Breast epithelium (tissue), 4 donors: ENCODE measurements around the gene OR7G1. TPM values are rescaled to one million over a fixed set of nuclear protein-coding genes. Genes with fewer than 3 reads are reported as not detected.
"Not testable (repeated sequence)": the region's sequence is repeated elsewhere in the genome, so short reads cannot be mapped to it uniquely, and the experiment has no call there.

Experiments
- DNase-seq, 2 donors: peaks; one replicate each; pipeline ENCODE4 v3.0.0-alpha.2; 2019; ENCODE audit warnings: low spot score in 2 of 2
- H3K27ac ChIP-seq, 2 donors: fragments of 200-600 bp; sonication (generic) in 1 of 2; one replicate each; pipeline ENCODE4 v1.5.1; 2016 to 2019; ENCODE audit warnings: mild to moderate bottlenecking in 1 of 2
- H3K27me3 ChIP-seq, 2 donors: fragments of 200-600 bp; sonication (generic) in 1 of 2; one replicate each; pipeline versions ENCODE4 v1.5.1 to v1.6.0; 2017 to 2019; ENCODE audit warnings: control low read depth in 1 of 2, mild to moderate bottlenecking in 1 of 2
- H3K36me3 ChIP-seq: fragments of 200-600 bp; one replicate; pipeline ENCODE4 v1.5.1; 2019
- H3K4me1 ChIP-seq, 2 donors: fragments of 200-600 bp; sonication (generic); one replicate each; pipeline ENCODE4 v1.5.1; 2016 to 2019; ENCODE audit warnings: control low read depth in 1 of 2
- H3K4me3 ChIP-seq, 3 donors: fragments of 200-600 bp; sonication (generic); 1 replicate in 2 of 3; 2 replicates in 1 of 3; pipeline ENCODE4 v1.5.1; 2016 to 2019; ENCODE audit warnings: mild to moderate bottlenecking in 3 of 3, moderate library complexity in 2 of 3
- H3K9me3 ChIP-seq, 2 donors: fragments of 200-600 bp; sonication (generic) in 1 of 2; one replicate each; pipeline ENCODE4 v1.5.1; 2016 to 2019; ENCODE audit warnings: control low read depth in 1 of 2
- CTCF ChIP-seq, 3 donors: fragments of 450-650 bp; IDR thresholded peaks; one replicate each; pipeline ENCODE4 v1.5.1; 2016 to 2017; ENCODE audit warnings: antibody characterized with exemption in 3 of 3, mild to moderate bottlenecking in 3 of 3, moderate library complexity in 3 of 3
- POLR2A ChIP-seq: fragments of 450-650 bp; IDR thresholded peaks from one replicate; pipeline ENCODE4 v1.6.1; 2016; ENCODE audit warnings: antibody characterized with exemption, mild to moderate bottlenecking, moderate library complexity
- POLR2AphosphoS5 ChIP-seq, 3 donors: sonication (generic); formaldehyde crosslinking; IDR thresholded peaks; one replicate each; pipeline ENCODE4 v1.6.1; 2017; ENCODE audit warnings: antibody characterized with exemption in 3 of 3
- intact Hi-C: fragments of 100-400 bp; cut with DNase I; formaldehyde crosslinking; loops from one replicate; pipeline ENCODE4 v1.15.1; 2023; ENCODE audit warnings: low total_unique reads
- total RNA-seq, 3 donors: library from RNA; depleted of rRNA; stranded (reverse); fragments of >200 nt; gene quantifications; one replicate each; pipeline ENCODE4 v1.1.0, GENCODE V29; 2016

The OR7G1 gene
- total RNA-seq, 3 donors from 2014 or later: not detected

GRCh38 chr19:9073806-9074205, 41.8 kb downstream of the OR7G1 start:
- Histone ChIP-seq H3K4me1 (no peaks in the 10 kb centered on the region), H3K9me3 (no peaks in the 10 kb centered on the region), H3K27ac (no peak overlapping the region), H3K27me3 (no peaks in the 10 kb centered on the region), H3K36me3 (no peaks in the 10 kb centered on the region), H3K4me3 (no peak overlapping the region)
- no peak for DNase-seq
- intact Hi-C loops: no loop called here
- no peak for TF ChIP-seq POLR2AphosphoS5 (IDR thresholded peaks at IDR 0.05)
- no peak for TF ChIP-seq POLR2A
- no peak for TF ChIP-seq CTCF (IDR thresholded peaks at IDR 0.05)

- H3K27me3 ChIP-seq, H3K36me3 ChIP-seq, H3K4me3 ChIP-seq, H3K27ac ChIP-seq, DNase-seq, intact Hi-C loops, H3K4me1 ChIP-seq, H3K9me3 ChIP-seq: not testable (repeated sequence)
Observed at GRCh38 chr19:9071720-9072119, 43.8 kb downstream of the OR7G1 start.

- intact Hi-C loops: no loop called here
- DNase-seq: no peak
- TF ChIP-seq POLR2AphosphoS5 (IDR thresholded peaks at IDR 0.05) (no peak), CTCF (IDR thresholded peaks at IDR 0.05) (no peak), POLR2A (no peak)
- H3K9me3 ChIP-seq: no peaks in the 10 kb centered on the region
- H3K27ac ChIP-seq: no peak overlapping the region
- no peak overlapping the region for H3K4me3 ChIP-seq
- H3K27me3 ChIP-seq: no peaks in the 10 kb centered on the region
- H3K4me1 ChIP-seq: no peaks in the 10 kb centered on the region
- no peaks in the 10 kb centered on the region for H3K36me3 ChIP-seq
Observed at GRCh38 chr19:9070066-9070465, 45.5 kb downstream of the OR7G1 start.

GRCh38 chr19:9065457-9066014, 50.0 kb downstream of the OR7G1 start:
- Histone ChIP-seq H3K36me3 (no peaks in the 10 kb centered on the region), H3K27me3 (no peaks in the 10 kb centered on the region), H3K27ac (no peak overlapping the region), H3K9me3 (no peaks in the 10 kb centered on the region), H3K4me1 (no peaks in the 10 kb centered on the region), H3K4me3 (no peak overlapping the region)
- intact Hi-C loops: no loop called here
- TF ChIP-seq POLR2AphosphoS5 (IDR thresholded peaks at IDR 0.05): no peak
- TF ChIP-seq POLR2A: no peak
- TF ChIP-seq CTCF (IDR thresholded peaks at IDR 0.05): no peak
- no peak for DNase-seq

Other genes starting within 250 kb of the OR7G1 start
- gene MUC16, start 105.4 kb downstream of the OR7G1 start, total RNA-seq: 10 to 100 TPM in 1 of 3 donors, under 1 TPM in 2; under 0.01 to 16.2 (median 0.66) TPM
- not detected for gene OR1M1, start 28.7 kb downstream of the OR7G1 start, total RNA-seq
- not detected for gene OR7G2, start 8.3 kb downstream of the OR7G1 start, total RNA-seq
- not detected for gene OR7G3, start 11.2 kb upstream of the OR7G1 start, total RNA-seq
- 10 to 100 TPM; 14.6 to 28.1 (median 19.3) TPM for gene ZNF317, start 24.6 kb upstream of the OR7G1 start, total RNA-seq
- under 1 TPM in 1 of 3 donors, not detected in 2; 0.16 TPM for gene OR7D2, start 63.2 kb upstream of the OR7G1 start, total RNA-seq
- gene OR7D4, start 103.8 kb upstream of the OR7G1 start, total RNA-seq: not detected
- not detected for gene OR7E24, start 135.2 kb upstream of the OR7G1 start, total RNA-seq
- 10 to 100 TPM; 10.1 to 27.4 (median 16.1) TPM for gene ZNF699, start 194.1 kb upstream of the OR7G1 start, total RNA-seq
- gene ZNF559, start 208.4 kb upstream of the OR7G1 start, total RNA-seq: 10 to 100 TPM; 18.4 to 39.1 (median 23.4) TPM
- 1 to 10 TPM; 2.9 to 8.3 (median 3.6) TPM for gene ZNF177, start 247.2 kb upstream of the OR7G1 start, total RNA-seq